Embryonic facial prominence (tissue), 1 donor: Measurements from ENCODE around the gene PPP1R9A.
"Not testable (repeated sequence)": the region's sequence is repeated elsewhere in the genome, so short reads cannot be mapped to it uniquely, and the experiment has no call there.

Source experiments
- DNase-seq: peaks from one replicate; pipeline ENCODE4 v3.0.0-alpha.2; 2016; ENCODE audit errors: extremely low spot score

PPP1R9A gene

DNA sequence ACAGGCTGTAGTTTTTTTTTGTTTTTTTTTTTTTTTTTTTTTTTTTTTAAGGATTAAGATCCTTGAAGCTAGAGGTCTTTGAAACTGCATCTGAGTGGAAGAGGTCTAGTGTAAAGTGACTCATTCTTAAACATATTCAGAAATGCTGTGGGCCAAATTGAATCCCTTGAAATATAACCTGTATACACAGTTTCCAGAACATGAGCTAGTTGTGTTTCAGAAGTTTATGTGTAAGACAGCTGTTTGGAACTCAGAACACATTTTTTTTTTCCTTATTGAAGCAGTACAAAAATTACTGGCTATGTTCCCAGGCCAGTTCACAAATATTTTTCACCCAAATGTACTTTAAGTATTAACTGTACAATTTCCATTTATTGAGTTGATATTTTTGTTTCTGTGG is 67.9 kb downstream of the PPP1R9A start:
- no peak for DNase-seq

DNA sequence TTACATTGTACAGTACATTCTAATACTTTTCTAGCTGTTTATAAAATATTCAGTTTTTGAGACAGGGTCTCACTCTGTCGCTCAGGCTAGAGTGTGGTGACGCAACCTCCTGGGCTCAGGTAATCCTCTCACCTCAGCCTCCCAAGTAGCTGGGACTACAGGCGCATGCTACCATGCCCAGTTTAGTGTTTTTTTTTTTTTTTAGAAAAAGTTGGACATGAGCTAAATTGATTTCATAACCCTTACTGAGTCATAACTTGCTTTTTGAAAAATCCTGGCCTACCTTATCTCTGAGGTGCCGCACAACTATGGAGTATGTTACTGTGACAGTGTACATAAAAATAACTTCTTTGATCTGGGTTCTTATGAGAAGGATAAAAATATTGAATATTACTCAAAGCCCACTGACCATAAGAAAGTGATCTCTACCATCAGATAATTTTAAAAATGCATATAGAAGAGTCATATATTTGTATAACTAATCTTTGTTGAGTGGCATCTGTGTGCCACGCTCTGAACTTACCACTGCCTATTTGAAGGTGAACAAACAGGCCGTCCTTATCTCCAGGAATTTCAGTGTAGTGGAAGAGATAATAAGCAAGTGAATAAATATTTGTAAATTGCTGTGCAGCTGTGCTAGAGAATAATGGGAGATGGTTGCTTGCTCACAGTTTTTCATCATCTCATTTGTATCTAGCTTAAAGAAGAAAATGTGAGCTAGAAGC is 73.2 kb downstream of the PPP1R9A start:
- DNase-seq: no peak

DNA sequence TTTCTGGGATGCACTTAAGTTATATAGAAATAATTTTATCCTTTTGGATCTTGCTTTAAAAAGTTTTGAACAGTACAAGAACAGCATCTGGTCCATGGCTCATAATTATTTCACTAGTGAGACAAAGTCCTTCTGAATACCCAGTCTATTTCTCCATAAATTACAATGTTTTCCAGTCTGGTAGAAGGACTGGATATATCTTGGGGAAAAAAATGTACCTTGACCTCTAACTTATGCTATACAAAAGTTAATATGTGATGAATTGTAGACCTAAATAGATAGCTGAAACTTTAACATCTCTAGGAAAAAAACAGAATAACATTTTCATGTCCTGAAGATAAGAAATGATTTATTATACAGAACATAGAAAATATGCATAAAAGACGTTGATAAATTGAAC is 88.5 kb downstream of the PPP1R9A start:
- no peak for DNase-seq

DNA sequence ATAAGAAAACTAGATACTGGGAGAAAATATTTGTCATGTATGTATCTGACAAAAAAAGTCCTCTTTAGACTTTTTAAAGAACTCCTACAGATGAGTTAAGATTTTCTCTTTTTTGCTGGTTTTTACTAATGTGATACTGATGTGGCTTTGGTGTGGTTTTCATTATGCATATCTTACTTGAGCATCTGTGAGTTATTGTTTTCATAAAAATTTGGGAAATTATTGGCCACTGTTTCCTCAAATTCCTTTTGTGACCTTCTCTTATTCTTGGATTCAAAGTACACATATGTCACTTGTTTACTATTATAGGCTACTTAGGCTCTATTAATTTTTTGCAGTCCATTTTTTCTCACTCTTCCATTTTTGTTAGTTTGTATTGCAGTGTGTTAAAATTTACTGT is 89.0 kb downstream of the PPP1R9A start:
- no peak for DNase-seq

- no peak for DNase-seq
These were observed 90.2 kb downstream of the PPP1R9A start for GRCh38 chr7:94997547-94997946.

DNA sequence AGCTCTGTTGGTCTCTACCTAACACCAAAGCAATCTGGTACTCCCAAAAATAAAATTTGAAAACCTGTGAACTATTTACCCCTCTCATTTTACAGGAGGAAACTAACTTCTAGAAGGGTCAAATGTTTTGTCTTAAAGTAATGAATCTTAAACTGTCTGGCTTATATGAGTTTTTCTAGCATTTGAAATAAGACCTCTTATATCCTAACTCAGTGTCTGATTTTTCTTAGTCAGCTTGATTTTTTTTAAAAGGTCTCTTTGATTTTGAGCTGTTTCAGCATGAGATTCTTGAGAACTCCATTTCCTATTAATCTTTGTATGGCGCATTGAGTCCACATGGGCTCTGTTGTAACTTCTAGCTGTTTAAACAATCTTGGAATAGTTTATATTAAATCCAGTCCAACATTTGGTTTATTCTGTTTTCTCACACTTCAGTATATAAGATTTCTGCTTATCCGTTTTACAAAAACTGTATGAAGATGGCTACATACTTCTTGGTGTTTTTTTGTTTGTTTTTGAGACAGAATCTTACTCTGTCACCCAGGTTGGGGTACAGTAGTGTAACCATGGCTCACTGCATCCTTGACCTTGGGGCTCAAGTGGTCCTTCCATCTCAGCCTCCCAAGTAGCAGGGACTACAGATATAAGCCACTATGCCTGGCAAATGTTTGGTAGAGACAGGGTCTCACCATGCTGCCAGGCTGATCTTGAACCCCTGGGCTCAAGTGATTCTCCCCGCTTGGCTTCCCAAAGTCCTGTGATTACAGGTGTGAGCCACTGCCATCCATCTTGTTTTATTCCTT is 91.1 kb downstream of the PPP1R9A start:
- no peak for DNase-seq

GRCh38 chr7:94999069-94999351 is 91.6 kb downstream of the PPP1R9A start:
- no peak for DNase-seq

DNA sequence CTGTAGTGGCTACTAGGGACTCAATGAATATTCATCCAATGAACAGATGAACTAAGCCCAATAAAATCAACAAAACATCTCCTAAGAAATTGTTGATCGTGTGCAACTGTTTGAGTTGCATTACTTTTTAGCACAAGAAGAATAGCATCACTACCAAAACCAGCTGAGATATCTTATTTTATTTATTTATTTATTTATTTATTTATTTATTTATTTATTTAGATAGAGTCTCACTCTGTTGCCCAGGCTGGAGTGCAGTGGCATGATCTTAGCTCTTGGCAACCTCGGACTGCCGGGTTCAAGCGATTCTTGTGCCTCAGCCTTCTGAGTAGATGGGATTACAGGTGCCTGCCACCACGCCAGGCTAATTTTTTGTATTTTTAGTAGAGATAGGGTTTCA is 92.2 kb downstream of the PPP1R9A start:
- not testable (repeated sequence) for DNase-seq

DNA sequence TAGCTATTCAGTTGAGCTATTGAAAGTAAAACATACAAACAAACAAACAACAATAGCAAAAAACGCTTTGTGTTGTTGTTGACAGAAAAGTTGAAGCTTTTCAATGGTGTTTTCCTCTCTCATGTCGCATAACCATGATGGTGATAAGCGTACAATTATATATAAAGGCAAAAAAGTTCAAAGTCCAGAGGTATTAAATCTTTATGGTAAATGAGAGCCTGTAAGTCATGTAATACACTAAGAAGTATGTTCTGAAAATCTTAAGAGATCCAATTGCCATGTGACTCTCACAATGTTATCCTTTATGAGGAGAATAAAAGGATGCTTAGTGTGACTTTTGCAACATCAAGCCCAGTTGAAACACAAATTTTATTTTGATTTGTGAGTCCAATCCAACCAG is 93.9 kb downstream of the PPP1R9A start:
- DNase-seq: no peak

- no peak for DNase-seq
These were observed 94.6 kb downstream of the PPP1R9A start for GRCh38 chr7:95001815-95002561.

- DNase-seq: no peak
These were observed 95.4 kb downstream of the PPP1R9A start for GRCh38 chr7:95002775-95003174.

DNA sequence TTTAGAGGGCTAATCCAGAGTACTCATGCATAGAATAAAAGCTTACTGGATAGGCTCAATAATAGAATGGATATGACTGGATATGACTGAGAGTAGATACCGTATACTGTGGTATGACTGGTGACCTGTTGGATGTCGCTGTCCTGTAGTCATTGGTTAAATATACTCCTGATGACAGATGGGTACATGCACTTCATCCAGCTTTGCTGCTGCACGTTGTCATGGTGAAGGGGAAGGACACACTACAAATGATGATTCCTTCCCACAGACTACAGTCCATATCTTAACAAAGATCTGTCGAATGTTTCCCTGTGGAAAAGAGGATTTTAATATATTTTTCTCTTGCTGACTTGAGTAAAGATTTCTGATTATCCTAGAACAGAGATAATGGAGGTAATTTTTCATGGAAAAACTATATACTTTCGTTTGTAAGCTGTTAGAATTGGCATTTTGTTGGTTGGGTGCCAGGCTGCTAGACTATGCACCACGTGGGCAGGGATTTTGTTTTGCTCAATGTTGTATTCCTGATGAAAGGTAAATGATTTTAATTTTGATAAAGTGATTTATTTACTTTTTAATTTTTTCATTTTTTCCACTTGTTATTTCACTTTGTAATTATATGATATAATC is 97.3 kb downstream of the PPP1R9A start:
- DNase-seq: no peak

DNA sequence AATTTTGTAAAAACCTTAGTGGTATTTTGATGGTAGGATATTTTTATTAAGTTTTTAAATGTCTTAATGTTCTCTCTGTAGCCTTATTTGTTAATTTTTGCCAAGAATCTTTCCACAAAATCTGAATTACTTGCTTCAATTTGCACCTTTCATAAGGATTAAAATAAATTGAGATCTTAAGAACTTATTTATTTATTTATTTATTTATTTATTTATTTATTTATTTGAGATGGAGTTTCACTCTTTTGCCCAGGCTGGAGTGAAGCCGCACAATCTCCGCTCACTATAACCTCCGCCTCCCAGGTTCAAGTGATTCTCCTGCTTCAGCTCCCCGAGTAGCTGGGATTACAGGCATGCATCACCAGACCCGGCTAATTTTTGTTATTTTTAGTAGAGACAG is 98.6 kb downstream of the PPP1R9A start:
- no peak for DNase-seq

DNA sequence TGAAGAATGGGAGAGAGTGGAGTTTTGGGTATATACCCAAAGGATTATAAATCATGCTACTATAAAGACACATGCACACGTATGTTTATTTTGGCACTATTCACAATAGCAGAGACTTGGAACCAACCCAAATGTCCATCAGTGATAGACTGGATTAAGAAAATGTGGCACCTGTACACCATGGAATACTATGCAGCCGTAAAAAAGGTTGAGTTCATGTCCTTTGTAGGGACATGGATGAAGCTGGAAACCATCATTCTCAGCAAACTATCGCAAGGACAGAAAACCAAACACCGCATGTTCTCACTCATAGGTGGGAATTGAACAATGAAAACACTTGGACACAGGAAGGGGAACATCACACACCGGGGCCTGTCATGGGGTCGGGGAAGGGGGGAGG is 101.4 kb downstream of the PPP1R9A start:
- not testable (repeated sequence) for DNase-seq

DNA sequence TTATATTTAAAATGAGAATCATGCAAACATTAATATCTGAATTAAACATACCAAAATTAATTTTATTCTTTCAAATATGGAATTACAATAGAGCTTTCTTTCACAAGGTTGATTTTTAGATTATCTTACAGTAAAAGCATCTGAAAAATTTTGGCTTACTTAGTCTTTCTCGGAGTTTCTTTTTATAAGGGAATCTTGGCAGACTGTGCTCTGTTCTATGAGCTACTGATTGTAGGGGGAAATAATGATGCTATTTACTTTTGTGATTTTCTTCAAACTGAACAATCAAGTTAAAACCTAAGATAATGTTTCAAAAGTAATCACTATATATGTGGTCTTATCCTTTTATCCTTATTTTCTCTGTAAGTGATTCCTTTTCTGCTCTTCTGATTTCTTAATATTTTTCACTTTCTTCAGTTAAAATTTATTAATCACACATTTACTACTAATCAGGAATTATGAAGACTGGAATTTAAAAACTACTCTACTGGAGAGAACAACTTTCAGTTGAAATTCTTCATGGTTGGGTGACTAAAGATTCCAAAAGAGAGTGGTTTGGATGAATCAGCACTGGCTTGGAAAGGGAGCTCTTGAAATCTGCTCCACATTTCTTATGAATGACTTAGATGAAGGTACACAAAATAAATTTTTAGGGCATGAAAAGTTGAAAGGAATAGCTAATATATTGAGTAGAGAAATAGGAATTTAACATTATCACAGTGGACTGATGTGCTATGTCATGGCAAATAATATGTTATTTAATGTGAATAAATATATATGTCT is 103.9 kb downstream of the PPP1R9A start:
- DNase-seq: no peak

DNA sequence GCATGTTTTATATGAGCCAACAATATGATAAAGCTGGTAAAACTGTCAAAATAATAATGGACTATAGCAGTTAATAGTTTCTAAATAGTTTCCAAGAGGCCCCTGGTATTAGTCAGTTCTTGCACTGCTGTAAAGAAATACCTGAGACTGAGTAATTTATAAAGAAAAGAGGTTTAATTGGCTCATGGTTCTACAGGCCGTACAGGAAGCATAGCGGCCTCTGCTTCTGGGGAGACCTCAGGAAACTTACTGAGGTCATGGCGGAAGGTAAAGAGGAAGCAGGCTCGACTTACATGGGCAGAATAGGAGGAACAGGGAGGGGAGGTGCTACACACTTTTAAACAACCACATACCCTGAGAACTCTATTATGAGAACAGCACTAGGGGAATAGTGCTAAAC is 104.6 kb downstream of the PPP1R9A start:
- no peak for DNase-seq

DNA sequence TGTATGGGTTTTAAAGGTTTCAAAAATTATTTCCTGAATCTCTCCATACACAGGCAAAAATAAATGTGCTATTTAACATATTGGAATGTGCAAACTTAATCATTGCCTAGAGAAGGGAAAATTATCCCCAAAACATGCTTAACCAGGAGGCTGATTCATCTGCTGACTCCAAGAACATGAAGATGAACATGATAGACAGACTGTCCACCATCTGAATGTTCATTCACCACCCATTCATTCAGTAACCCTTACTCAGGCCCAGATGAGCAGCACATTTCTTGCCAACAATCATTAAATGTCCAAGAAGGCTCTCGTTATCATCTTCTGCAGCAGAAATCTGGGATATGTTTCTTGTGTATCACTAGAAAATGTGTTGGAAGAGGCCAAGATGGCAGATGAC is 110.6 kb downstream of the PPP1R9A start:
- DNase-seq: no peak

DNA sequence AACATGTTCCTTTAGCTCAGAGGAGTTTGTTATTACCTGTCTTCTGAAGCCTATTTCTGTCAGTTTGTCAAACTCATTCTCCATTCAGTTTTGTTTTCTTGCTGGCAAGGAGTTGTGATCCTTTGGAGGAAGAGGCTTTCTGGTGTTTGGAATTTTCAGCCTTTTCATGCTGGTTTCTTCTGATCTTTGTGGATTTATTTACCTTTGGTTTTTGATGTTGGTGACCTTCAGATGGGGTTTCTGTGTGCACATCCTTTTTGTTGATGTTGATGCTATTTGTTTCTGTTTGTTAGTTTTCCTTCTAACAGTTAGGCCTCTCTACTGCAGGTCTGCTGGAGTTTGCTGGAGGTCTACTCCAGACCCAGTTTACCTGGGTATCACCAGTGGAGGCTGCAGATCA is 118.6 kb downstream of the PPP1R9A start:
- DNase-seq: no peak

DNA sequence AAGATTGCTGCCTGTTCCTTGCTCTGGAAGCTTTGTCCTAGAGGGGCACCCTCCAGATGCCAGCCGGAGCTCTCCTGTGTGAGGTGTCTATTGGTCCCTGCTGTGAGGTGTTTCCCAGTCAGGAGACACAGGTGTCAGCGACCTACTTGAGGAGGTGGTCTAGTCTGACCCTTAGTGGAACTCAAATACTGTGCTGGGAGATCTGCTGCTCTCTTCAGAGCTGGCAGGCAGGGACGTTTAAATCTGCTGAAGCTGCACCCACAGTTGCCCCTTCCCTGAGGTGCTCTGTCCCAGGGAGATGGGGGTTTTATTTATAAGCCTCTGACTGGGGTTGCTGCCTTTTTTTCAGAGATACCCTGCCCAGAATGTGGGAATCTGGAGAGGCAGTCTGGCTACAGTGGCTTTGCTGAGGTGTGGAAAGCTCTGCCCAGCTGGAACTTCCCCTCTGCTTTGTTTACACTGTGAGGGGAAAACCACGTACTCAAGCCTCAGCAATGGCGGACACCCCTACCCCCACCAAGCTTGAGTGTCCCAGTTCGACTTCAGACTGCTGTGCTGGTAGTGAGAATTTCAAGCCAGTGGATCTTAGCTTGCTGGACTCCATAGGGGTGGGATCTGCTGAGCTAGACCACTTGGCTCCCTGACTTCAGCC is 119.2 kb downstream of the PPP1R9A start:
- DNase-seq: no peak

DNA sequence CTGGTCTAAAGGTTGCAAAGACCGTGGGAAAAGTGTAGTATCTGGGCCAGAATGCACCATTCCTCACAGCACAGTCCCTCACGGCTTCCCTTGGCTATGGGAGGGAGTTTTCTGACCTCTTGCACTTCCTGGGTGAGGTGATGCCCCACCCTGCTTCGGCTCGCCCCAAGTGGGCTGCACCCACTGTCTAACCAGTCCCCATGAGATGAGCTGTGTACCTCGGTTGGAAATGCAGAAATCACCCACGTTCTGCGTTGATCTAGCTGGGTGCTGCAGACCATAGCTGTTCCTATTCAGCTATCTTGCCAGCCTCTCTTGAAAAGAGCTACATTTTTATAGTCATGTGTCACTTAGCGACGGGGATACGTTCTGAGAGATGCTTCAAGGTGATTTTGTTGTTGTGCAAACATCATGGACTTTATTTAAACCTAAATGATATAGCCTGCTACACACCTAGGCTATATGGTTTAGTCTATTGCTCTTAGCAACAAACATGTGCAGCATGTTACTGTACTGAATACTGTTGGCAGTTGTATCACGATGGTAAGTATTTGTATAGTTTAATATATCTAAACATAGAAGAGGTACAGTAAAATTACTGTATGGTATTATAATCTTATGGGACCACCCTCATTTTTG is 120.0 kb downstream of the PPP1R9A start:
- no peak for DNase-seq

GRCh38 chr7:95028683-95029082 is 121.3 kb downstream of the PPP1R9A start:
- DNase-seq: no peak
